ENCODE measurements around the gene EFNA4. TPM values are rescaled to one million over a fixed set of nuclear protein-coding genes. Genes with fewer than 3 reads are reported as not detected.

EFNA4 gene
- total and polyA plus RNA-seq, 9 of the 15 experiments (the other 6 are each of a cell fraction or from before 2014, with no cell fraction given): 0.68 to 7.4 (median 6.1) TPM

- TF ChIP-seq GABPA (tag; conservative IDR thresholded peaks at IDR 0.05; ENCODE audit: low read depth) (peak; percentile 38; the same call in 1 of the 2 replicates), TBP (optimal IDR thresholded peaks at IDR 0.05; ENCODE audit: low read depth, low read length) (peak; percentile 83), HES1 (IDR thresholded peaks at IDR 0.05; ENCODE audit: low read depth) (no peak), ZNF347 (CRISPR knock-in tag; IDR thresholded peaks at IDR 0.05; ENCODE audit: low read depth) (no peak), ZC3H4 (CRISPR knock-in tag; IDR thresholded peaks at IDR 0.05; ENCODE audit: borderline replicate concordance) (no peak; the same call in 1 of the 2 replicates), ZNF316 (IDR thresholded peaks at IDR 0.05) (no peak), KDM5B (IDR thresholded peaks at IDR 0.05; ENCODE audit: insufficient replicate concordance, low read depth, low read length) (peak; percentile 68), MEIS2 (IDR thresholded peaks at IDR 0.05; ENCODE audit: partially characterized antibody) (no peak), ZNF561 (CRISPR knock-in tag; conservative IDR thresholded peaks at IDR 0.05) (no peak), PPARD (CRISPR knock-in tag; IDR thresholded peaks at IDR 0.05) (no peak), ZNF408 (CRISPR knock-in tag; IDR thresholded peaks at IDR 0.05; ENCODE audit: low read depth) (no peak), CCNT2 (IDR thresholded peaks at IDR 0.05; ENCODE audit: borderline replicate concordance, extremely low read depth, insufficient read length, low read depth, low read length) (peak; percentile 78), DPF2 (IDR thresholded peaks at IDR 0.05) (no peak)
- TF ChIP-seq, protein P1, sequence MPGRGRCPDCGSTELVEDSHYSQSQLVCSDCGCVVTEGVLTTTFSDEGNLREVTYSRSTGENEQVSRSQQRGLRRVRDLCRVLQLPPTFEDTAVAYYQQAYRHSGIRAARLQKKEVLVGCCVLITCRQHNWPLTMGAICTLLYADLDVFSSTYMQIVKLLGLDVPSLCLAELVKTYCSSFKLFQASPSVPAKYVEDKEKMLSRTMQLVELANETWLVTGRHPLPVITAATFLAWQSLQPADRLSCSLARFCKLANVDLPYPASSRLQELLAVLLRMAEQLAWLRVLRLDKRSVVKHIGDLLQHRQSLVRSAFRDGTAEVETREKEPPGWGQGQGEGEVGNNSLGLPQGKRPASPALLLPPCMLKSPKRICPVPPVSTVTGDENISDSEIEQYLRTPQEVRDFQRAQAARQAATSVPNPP (IDR thresholded peaks at IDR 0.05; ENCODE audit: borderline replicate concordance, insufficient read depth, insufficient read length): no peak
- TF ChIP-seq, protein P2, sequence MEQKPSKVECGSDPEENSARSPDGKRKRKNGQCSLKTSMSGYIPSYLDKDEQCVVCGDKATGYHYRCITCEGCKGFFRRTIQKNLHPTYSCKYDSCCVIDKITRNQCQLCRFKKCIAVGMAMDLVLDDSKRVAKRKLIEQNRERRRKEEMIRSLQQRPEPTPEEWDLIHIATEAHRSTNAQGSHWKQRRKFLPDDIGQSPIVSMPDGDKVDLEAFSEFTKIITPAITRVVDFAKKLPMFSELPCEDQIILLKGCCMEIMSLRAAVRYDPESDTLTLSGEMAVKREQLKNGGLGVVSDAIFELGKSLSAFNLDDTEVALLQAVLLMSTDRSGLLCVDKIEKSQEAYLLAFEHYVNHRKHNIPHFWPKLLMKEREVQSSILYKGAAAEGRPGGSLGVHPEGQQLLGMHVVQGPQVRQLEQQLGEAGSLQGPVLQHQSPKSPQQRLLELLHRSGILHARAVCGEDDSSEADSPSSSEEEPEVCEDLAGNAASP (IDR thresholded peaks at IDR 0.05): no peak
- TF ChIP-seq, protein P3, sequence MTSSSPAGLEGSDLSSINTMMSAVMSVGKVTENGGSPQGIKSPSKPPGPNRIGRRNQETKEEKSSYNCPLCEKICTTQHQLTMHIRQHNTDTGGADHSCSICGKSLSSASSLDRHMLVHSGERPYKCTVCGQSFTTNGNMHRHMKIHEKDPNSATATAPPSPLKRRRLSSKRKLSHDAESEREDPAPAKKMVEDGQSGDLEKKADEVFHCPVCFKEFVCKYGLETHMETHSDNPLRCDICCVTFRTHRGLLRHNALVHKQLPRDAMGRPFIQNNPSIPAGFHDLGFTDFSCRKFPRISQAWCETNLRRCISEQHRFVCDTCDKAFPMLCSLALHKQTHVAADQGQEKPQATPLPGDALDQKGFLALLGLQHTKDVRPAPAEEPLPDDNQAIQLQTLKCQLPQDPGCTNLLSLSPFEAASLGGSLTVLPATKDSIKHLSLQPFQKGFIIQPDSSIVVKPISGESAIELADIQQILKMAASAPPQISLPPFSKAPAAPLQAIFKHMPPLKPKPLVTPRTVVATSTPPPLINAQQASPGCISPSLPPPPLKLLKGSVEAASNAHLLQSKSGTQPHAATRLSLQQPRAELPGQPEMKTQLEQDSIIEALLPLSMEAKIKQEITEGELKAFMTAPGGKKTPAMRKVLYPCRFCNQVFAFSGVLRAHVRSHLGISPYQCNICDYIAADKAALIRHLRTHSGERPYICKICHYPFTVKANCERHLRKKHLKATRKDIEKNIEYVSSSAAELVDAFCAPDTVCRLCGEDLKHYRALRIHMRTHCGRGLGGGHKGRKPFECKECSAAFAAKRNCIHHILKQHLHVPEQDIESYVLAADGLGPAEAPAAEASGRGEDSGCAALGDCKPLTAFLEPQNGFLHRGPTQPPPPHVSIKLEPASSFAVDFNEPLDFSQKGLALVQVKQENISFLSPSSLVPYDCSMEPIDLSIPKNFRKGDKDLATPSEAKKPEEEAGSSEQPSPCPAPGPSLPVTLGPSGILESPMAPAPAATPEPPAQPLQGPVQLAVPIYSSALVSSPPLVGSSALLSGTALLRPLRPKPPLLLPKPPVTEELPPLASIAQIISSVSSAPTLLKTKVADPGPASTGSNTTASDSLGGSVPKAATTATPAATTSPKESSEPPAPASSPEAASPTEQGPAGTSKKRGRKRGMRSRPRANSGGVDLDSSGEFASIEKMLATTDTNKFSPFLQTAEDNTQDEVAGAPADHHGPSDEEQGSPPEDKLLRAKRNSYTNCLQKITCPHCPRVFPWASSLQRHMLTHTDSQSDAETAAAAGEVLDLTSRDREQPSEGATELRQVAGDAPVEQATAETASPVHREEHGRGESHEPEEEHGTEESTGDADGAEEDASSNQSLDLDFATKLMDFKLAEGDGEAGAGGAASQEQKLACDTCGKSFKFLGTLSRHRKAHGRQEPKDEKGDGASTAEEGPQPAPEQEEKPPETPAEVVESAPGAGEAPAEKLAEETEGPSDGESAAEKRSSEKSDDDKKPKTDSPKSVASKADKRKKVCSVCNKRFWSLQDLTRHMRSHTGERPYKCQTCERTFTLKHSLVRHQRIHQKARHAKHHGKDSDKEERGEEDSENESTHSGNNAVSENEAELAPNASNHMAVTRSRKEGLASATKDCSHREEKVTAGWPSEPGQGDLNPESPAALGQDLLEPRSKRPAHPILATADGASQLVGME (CRISPR knock-in tag; IDR thresholded peaks at IDR 0.05): no peak
Observed at GRCh38 chr1:155063550-155064110, at the start of gene EFNA4 (continued).

Measured in K562 (cell line).